Measurements from ENCODE around the gene CRIP1. TPM values are rescaled to one million over a fixed set of nuclear protein-coding genes. Genes with fewer than 3 reads are reported as not detected.

The CRIP1 gene
- total RNA-seq, 4 donors from 2014 or later: 11.2 to 57.9 (median 34.2) TPM

- peaks cover 0 to 38% (median 9%) of the 10 kb centered on the region in 3 donors for H3K4me1 ChIP-seq
- peaks cover 0 to 12% of the 10 kb centered on the region in 2 donors for H3K36me3 ChIP-seq
- no peak overlapping the region for H3K27ac ChIP-seq
- no peaks in the 10 kb centered on the region for H3K27me3 ChIP-seq
- no peak for TF ChIP-seq POLR2A (IDR thresholded peaks at IDR 0.05)
- no peak for TF ChIP-seq EP300 (IDR thresholded peaks at IDR 0.05)
- no peak for TF ChIP-seq POLR2AphosphoS5 (IDR thresholded peaks at IDR 0.05)
- TF ChIP-seq CTCF (IDR thresholded peaks at IDR 0.05): no peak
- no CpG with 5 or more reads among the region's 16 CpGs for WGBS, 2 donors (ENCODE audit: low coverage in 1 of 2)
- no peak for ATAC-seq
- no peak overlapping the region for H3K4me3 ChIP-seq
- H3K9me3 ChIP-seq: no peaks in the 10 kb centered on the region
Measured at GRCh38 chr14:105493921-105494605, 7.4 kb downstream of the CRIP1 start.

- Histone ChIP-seq H3K4me1 (peaks cover 0 to 34% (median 4%) of the 10 kb centered on the region in 3 donors), H3K9me3 (no peaks in the 10 kb centered on the region), H3K36me3 (peaks cover 0 to 12% of the 10 kb centered on the region in 2 donors), H3K27me3 (no peaks in the 10 kb centered on the region), H3K4me3 (no peak overlapping the region), H3K27ac (no peak overlapping the region)
- no peak for TF ChIP-seq CTCF (IDR thresholded peaks at IDR 0.05)
- ATAC-seq: no peak
- WGBS, 2 donors (ENCODE audit: low coverage in 1 of 2): 90 to 97% methylated on average over 4 to 6 of the region's 6 CpGs
Measured at GRCh38 chr14:105494606-105494929, 7.9 kb downstream of the CRIP1 start.

GRCh38 chr14:105495101-105495989 is 8.7 kb downstream of the CRIP1 start:
- Histone ChIP-seq H3K4me1 (peaks cover 0 to 27% (median 3%) of the 10 kb centered on the region in 3 donors), H3K27me3 (no peaks in the 10 kb centered on the region), H3K9me3 (no peaks in the 10 kb centered on the region), H3K27ac (no peak overlapping the region), H3K36me3 (peaks cover 0 to 12% of the 10 kb centered on the region in 2 donors), H3K4me3 (no peak overlapping the region)
- WGBS, 2 donors (ENCODE audit: low coverage in 1 of 2): 80% methylated on average over 2 of the region's 18 CpGs; no CpG with 5 or more reads in 1 of the 2 donors
- no peak for TF ChIP-seq CTCF (IDR thresholded peaks at IDR 0.05)
- no peak for TF ChIP-seq POLR2A (IDR thresholded peaks at IDR 0.05)
- TF ChIP-seq EP300 (IDR thresholded peaks at IDR 0.05): no peak
- TF ChIP-seq POLR2AphosphoS5 (IDR thresholded peaks at IDR 0.05): no peak
- no peak for ATAC-seq

GRCh38 chr14:105495990-105496830 is 9.5 kb downstream of the CRIP1 start:
- 100% methylated on average over 1 of the region's 18 CpGs; no CpG with 5 or more reads in 1 of the 2 donors for WGBS, 2 donors (ENCODE audit: low coverage in 1 of 2)
- H3K4me1 ChIP-seq: peaks cover 0 to 26% (median 3%) of the 10 kb centered on the region in 3 donors
- no peaks in the 10 kb centered on the region for H3K27me3 ChIP-seq
- H3K9me3 ChIP-seq: no peaks in the 10 kb centered on the region
- H3K36me3 ChIP-seq: peaks cover 0 to 12% of the 10 kb centered on the region in 2 donors
- no peak overlapping the region for H3K27ac ChIP-seq
- ATAC-seq: no peak
- no peak overlapping the region for H3K4me3 ChIP-seq
- TF ChIP-seq POLR2AphosphoS5 (IDR thresholded peaks at IDR 0.05): no peak
- TF ChIP-seq POLR2A (IDR thresholded peaks at IDR 0.05): no peak
- no peak for TF ChIP-seq CTCF (IDR thresholded peaks at IDR 0.05)
- TF ChIP-seq EP300 (IDR thresholded peaks at IDR 0.05): no peak
